Liver (tissue), 9 donors: ENCODE results near the gene TM9SF4. TPM values are rescaled to one million over a fixed set of nuclear protein-coding genes. Genes with fewer than 3 reads are reported as not detected.

Experiments
- DNase-seq: peaks from one replicate; pipeline ENCODE4 v3.0.0-alpha.2; 2017; ENCODE audit warnings: low spot score
- H3K27ac ChIP-seq, 2 donors: one replicate each; pipeline ENCODE4 v1.7.0; 2013; ENCODE audit warnings: inconsistent platforms in 2 of 2, low read length in 2 of 2, control low read depth in 1 of 2, low read depth in 1 of 2, mild to moderate bottlenecking in 1 of 2
- H3K27me3 ChIP-seq, 4 donors: one replicate each; pipeline versions ENCODE4 v1.6.1 to v1.7.0; 2013; ENCODE audit warnings: low read length in 3 of 4, inconsistent platforms in 1 of 4, mild to moderate bottlenecking in 1 of 4, moderate library complexity in 1 of 4; ENCODE audit not compliant: control insufficient read depth in 4 of 4, insufficient read depth in 4 of 4
- H3K36me3 ChIP-seq, 4 donors: one replicate each; pipeline versions ENCODE4 v1.6.1 to v1.7.0; 2013; ENCODE audit warnings: low read length in 3 of 4, mild to moderate bottlenecking in 3 of 4, low read depth in 1 of 4, moderate library complexity in 1 of 4; ENCODE audit not compliant: control insufficient read depth in 4 of 4, insufficient read depth in 3 of 4
- H3K4me1 ChIP-seq, 4 donors: one replicate each; pipeline versions ENCODE4 v1.6.1 to v1.7.0; 2013; ENCODE audit warnings: low read length in 3 of 4, mild to moderate bottlenecking in 3 of 4, moderate library complexity in 1 of 4; ENCODE audit not compliant: control insufficient read depth in 4 of 4, insufficient read depth in 4 of 4
- H3K4me3 ChIP-seq, 3 donors: one replicate each; pipeline versions ENCODE4 v1.6.1 to v1.7.0; 2013; ENCODE audit warnings: low read length in 3 of 3, control low read depth in 1 of 3, low read depth in 1 of 3, mild to moderate bottlenecking in 1 of 3
- H3K9ac ChIP-seq, 2 donors: one replicate each; pipeline ENCODE4 v1.7.0; 2013; ENCODE audit warnings: low read length in 2 of 2, mild to moderate bottlenecking in 2 of 2, moderate library complexity in 2 of 2, control low read depth in 1 of 2, low read depth in 1 of 2
- H3K9me3 ChIP-seq, 4 donors: one replicate each; pipeline versions ENCODE4 v1.6.1 to v1.7.0; 2013; ENCODE audit warnings: low read length in 3 of 4; ENCODE audit not compliant: control insufficient read depth in 4 of 4
- ATF3 ChIP-seq: IDR thresholded peaks from 2 replicates; pipeline ENCODE4 v1.6.1; 2016; ENCODE audit warnings: antibody characterized with exemption
- EGR1 ChIP-seq, 2 donors: IDR thresholded peaks; 2 replicates each; pipeline ENCODE4 v1.6.1; 2016 to 2018; ENCODE audit warnings: antibody characterized with exemption in 2 of 2, low read depth in 2 of 2
- FOXA1 ChIP-seq: IDR thresholded peaks from 2 replicates; pipeline ENCODE4 v1.6.1; 2016; ENCODE audit warnings: antibody characterized with exemption
- FOXA2 ChIP-seq: IDR thresholded peaks from 2 replicates; pipeline ENCODE4 v1.6.1; 2016; ENCODE audit warnings: antibody characterized with exemption
- GABPA ChIP-seq, 2 donors: IDR thresholded peaks in 1 of 2; conservative IDR thresholded peaks in 1 of 2; 2 replicates each; pipeline ENCODE4 v1.6.1; 2016; ENCODE audit warnings: antibody characterized with exemption in 2 of 2, mild to moderate bottlenecking in 1 of 2, moderate library complexity in 1 of 2
- HNF4A ChIP-seq, 2 donors: conservative IDR thresholded peaks; 2 replicates each; pipeline ENCODE4 v1.6.1; 2016; ENCODE audit warnings: antibody characterized with exemption in 2 of 2, mild to moderate bottlenecking in 2 of 2
- HNF4G ChIP-seq: IDR thresholded peaks from 2 replicates; pipeline ENCODE4 v1.6.1; 2016; ENCODE audit warnings: antibody characterized with exemption
- JUND ChIP-seq, 2 donors: IDR thresholded peaks; 2 replicates each; pipeline ENCODE4 v1.6.1; 2016; ENCODE audit warnings: antibody characterized with exemption in 2 of 2
- MAX ChIP-seq: IDR thresholded peaks from 2 replicates; pipeline ENCODE4 v1.6.1; 2016; ENCODE audit warnings: antibody characterized with exemption
- NR2F2 ChIP-seq: IDR thresholded peaks from 2 replicates; pipeline ENCODE4 v1.6.1; 2016; ENCODE audit warnings: antibody characterized with exemption
- RAD21 ChIP-seq, 2 donors: IDR thresholded peaks; 2 replicates each; pipeline ENCODE4 v1.6.1; 2016; ENCODE audit warnings: antibody characterized with exemption in 2 of 2, mild to moderate bottlenecking in 2 of 2
- REST ChIP-seq: IDR thresholded peaks from 2 replicates; pipeline ENCODE4 v1.6.1; 2016; ENCODE audit warnings: antibody characterized with exemption, mild to moderate bottlenecking
- RXRA ChIP-seq, 2 donors: IDR thresholded peaks; 2 replicates each; pipeline ENCODE4 v1.6.1; 2017 to 2018; ENCODE audit warnings: antibody characterized with exemption in 2 of 2, mild to moderate bottlenecking in 1 of 2
- SP1 ChIP-seq: IDR thresholded peaks from 2 replicates; pipeline ENCODE4 v1.6.1; 2018; ENCODE audit warnings: antibody characterized with exemption, mild to moderate bottlenecking
- TAF1 ChIP-seq: conservative IDR thresholded peaks from 2 replicates; pipeline ENCODE4 v1.6.1; 2016; ENCODE audit warnings: antibody characterized with exemption, mild to moderate bottlenecking
- YY1 ChIP-seq: IDR thresholded peaks from 2 replicates; pipeline ENCODE4 v1.6.1; 2016; ENCODE audit warnings: antibody characterized with exemption, mild to moderate bottlenecking
- ZBTB33 ChIP-seq: IDR thresholded peaks from 2 replicates; pipeline ENCODE4 v1.6.1; 2016; ENCODE audit warnings: antibody characterized with exemption
- WGBS: extraction: QIAGEN DNeasy Blood & Tissue Kit; methylation state at CpG from one replicate; pipeline ENCODE4 v1.1.7; 2013; 5-methylcytosine and 5-hydroxymethylcytosine counted together
- polyA plus RNA-seq, 2 donors: library from polyadenylated mRNA; stranded (reverse) in 1 of 2; unstranded in 1 of 2; fragments of 200-250 nt in 1 of 2; fragments of >200 nt in 1 of 2; fragmentation: Nextera tagmentation in 1 of 2; extraction: Ambion mirVana in 1 of 2; gene quantifications; one replicate each; pipeline versions ENCODE4 v1.2.1 to v1.2.3, GENCODE V29; 2013 to 2015
- total RNA-seq, 2 donors: library from RNA; depleted of rRNA; stranded (reverse); fragments of >200 nt; gene quantifications; one replicate each; pipeline ENCODE4 v1.2.3, GENCODE V29; 2014
- TF ChIP-seq, protein P1 (sequence below): fragments of 150-350 bp; IDR thresholded peaks from 2 replicates; pipeline ENCODE4 v1.5.1; 2017; ENCODE audit warnings: improper control_type of control experiment, low read depth, low read length; ENCODE audit not compliant: missing input control
- donor health status: healthy.
- donor health status: healthy.
- donor health status: healthy.
- donor health status: healthy.
- donor health status: healthy.

The TM9SF4 gene
- total and polyA plus RNA-seq, 4 donors = 15.9 to 26.2 (median 22.2) TPM

- TF ChIP-seq MAX (no peak), GABPA (IDR thresholded peaks at IDR 0.05 in 1 of 2, conservative IDR thresholded peaks at IDR 0.05 in 1 of 2) (no peak)
Measured at GRCh38 chr20:32135983-32136515, 26.5 kb downstream of the TM9SF4 start (continued).

DNA sequence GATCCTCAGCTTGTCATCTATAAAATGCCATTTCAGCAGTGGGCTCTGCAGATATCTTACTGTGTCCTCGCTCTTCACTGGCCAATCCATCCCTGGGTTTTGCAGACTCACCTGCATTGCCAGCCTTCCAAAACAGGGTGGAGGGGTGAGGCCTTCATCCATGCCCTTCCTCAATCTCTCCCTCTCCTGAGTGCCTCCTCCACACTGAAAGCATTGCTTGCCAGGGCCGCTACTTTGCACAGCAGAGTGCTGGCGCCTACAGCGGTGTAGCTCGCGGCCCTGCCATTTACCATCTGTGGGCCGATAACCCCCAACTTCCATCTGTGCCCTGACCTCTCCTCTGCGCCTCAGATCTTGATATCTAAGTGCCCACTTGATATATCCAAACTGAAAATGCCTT lies 29.4 kb downstream of the TM9SF4 start:
- H3K4me3 ChIP-seq = no peak overlapping the region
- H3K27ac ChIP-seq = no peak overlapping the region
- no peaks in the 10 kb centered on the region for H3K4me1 ChIP-seq
- WGBS = 98% methylated on average over 8 of the region's 8 CpGs
- no peak for TF ChIP-seq GABPA (IDR thresholded peaks at IDR 0.05 in 1 of 2, conservative IDR thresholded peaks at IDR 0.05 in 1 of 2)
- TF ChIP-seq MAX = no peak
- TF ChIP-seq EGR1 (IDR thresholded peaks at IDR 0.05; ENCODE audit: low read depth in 2 of 2) = no peak
- no peak for TF ChIP-seq TAF1
- TF ChIP-seq FOXA2 = no peak
- TF ChIP-seq, protein P1, sequence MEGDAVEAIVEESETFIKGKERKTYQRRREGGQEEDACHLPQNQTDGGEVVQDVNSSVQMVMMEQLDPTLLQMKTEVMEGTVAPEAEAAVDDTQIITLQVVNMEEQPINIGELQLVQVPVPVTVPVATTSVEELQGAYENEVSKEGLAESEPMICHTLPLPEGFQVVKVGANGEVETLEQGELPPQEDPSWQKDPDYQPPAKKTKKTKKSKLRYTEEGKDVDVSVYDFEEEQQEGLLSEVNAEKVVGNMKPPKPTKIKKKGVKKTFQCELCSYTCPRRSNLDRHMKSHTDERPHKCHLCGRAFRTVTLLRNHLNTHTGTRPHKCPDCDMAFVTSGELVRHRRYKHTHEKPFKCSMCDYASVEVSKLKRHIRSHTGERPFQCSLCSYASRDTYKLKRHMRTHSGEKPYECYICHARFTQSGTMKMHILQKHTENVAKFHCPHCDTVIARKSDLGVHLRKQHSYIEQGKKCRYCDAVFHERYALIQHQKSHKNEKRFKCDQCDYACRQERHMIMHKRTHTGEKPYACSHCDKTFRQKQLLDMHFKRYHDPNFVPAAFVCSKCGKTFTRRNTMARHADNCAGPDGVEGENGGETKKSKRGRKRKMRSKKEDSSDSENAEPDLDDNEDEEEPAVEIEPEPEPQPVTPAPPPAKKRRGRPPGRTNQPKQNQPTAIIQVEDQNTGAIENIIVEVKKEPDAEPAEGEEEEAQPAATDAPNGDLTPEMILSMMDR = no peak
- TF ChIP-seq HNF4A (conservative IDR thresholded peaks at IDR 0.05) = no peak
- TF ChIP-seq RXRA (IDR thresholded peaks at IDR 0.05) = no peak
- TF ChIP-seq NR2F2 = no peak
- TF ChIP-seq ATF3 = no peak
- TF ChIP-seq REST = no peak
- TF ChIP-seq RAD21 (IDR thresholded peaks at IDR 0.05) = no peak
- TF ChIP-seq ZBTB33 = no peak
- TF ChIP-seq YY1 = no peak
- TF ChIP-seq HNF4G = no peak
- no peak for TF ChIP-seq JUND (IDR thresholded peaks at IDR 0.05)
- TF ChIP-seq FOXA1 = no peak
- TF ChIP-seq SP1 = no peak
- DNase-seq = no peak
- H3K27me3 ChIP-seq = no peaks in the 10 kb centered on the region
- H3K36me3 ChIP-seq = peaks cover 20 to 78% (median 58%) of the 10 kb centered on the region in 4 donors
- H3K9me3 ChIP-seq = no peaks in the 10 kb centered on the region
- no peak overlapping the region for H3K9ac ChIP-seq
